Transverse colon (tissue), 4 donors: ENCODE results near the gene TFAP2E. TPM values are rescaled to one million over a fixed set of nuclear protein-coding genes. Genes with fewer than 3 reads are reported as not detected.

ENCODE experiments used
- DNase-seq: peaks from one replicate; pipeline ENCODE4 v3.0.0-alpha.2; 2019
- H3K27ac ChIP-seq, 4 donors: fragments of 200-600 bp; sonication (generic); 2 replicates each; pipeline ENCODE4 v1.5.1; 2016 to 2018; ENCODE audit warnings: inconsistent platforms in 4 of 4
- H3K27me3 ChIP-seq: fragments of 200-600 bp; sonication (generic); 2 replicates; pipeline ENCODE4 v1.5.1; 2017; ENCODE audit warnings: inconsistent platforms
- H3K36me3 ChIP-seq, 4 donors: fragments of 200-600 bp; sonication (generic); 2 replicates each; pipeline ENCODE4 v1.5.1; 2017 to 2019; ENCODE audit warnings: inconsistent platforms in 4 of 4
- H3K4me1 ChIP-seq, 4 donors: fragments of 200-600 bp; sonication (generic); 2 replicates each; pipeline ENCODE4 v1.5.1; 2017 to 2020; ENCODE audit warnings: inconsistent platforms in 4 of 4
- H3K4me3 ChIP-seq, 4 donors: fragments of 200-600 bp; sonication (generic); 1 replicate in 1 of 4; 2 replicates in 3 of 4; pipeline versions ENCODE4 v1.5.1 to v1.6.1; 2017 to 2019; ENCODE audit warnings: inconsistent platforms in 4 of 4
- H3K9me3 ChIP-seq, 2 donors: fragments of 200-600 bp; sonication (generic); 2 replicates each; pipeline ENCODE4 v1.5.1; 2017 to 2019; ENCODE audit warnings: inconsistent platforms in 2 of 2
- EP300 ChIP-seq: sonication (generic); formaldehyde crosslinking; IDR thresholded peaks from one replicate; pipeline ENCODE4 v1.6.1; 2017; ENCODE audit warnings: antibody characterized with exemption, low read depth
- POLR2A ChIP-seq: fragments of 450-650 bp; IDR thresholded peaks from one replicate; pipeline ENCODE4 v1.6.1; 2016; ENCODE audit warnings: antibody characterized with exemption, mild to moderate bottlenecking, moderate library complexity
- POLR2AphosphoS5 ChIP-seq, 3 donors: sonication (generic); formaldehyde crosslinking; IDR thresholded peaks; one replicate each; pipeline ENCODE4 v1.6.1; 2016; ENCODE audit warnings: antibody characterized with exemption in 3 of 3
- WGBS, 2 donors: methylation state at CpG; one replicate each; pipeline ENCODE4 v1.1.5; 2018; ENCODE audit warnings: low coverage in 1 of 2; 5-methylcytosine and 5-hydroxymethylcytosine counted together
- in situ Hi-C, 4 donors: fragments of 200-750 bp; cut with MboI; loops; one replicate each; pipeline versions ENCODE4 v1.15.0 to v1.15.1; 2017; ENCODE audit warnings: low sequenced_read_pairs in 3 of 4, low pct_ligation_motif_present in 1 of 4, low pct_unique_long_range_greater_than_20kb in 1 of 4
- intact Hi-C: fragments of 100-400 bp; cut with DNase I; formaldehyde crosslinking; loops from one replicate; pipeline ENCODE4 v1.15.1; 2023; ENCODE audit warnings: low total_unique reads
- total RNA-seq, 4 donors: library from RNA; depleted of rRNA; stranded (reverse); fragments of >200 nt; gene quantifications; one replicate each; pipeline ENCODE4 v1.1.0, GENCODE V29; 2016
- TF ChIP-seq, protein P1 (sequence below), 5 experiments: fragments of 200-600 bp in 3 of 5; fragments of 450-650 bp in 2 of 5; sonication (generic) in 3 of 5; IDR thresholded peaks; 1 replicate in 2 of 5; 2 replicates in 3 of 5; pipeline ENCODE4 v1.5.1; 2016 to 2017; ENCODE audit warnings: antibody characterized with exemption in 5 of 5, inconsistent platforms in 3 of 5, mild to moderate bottlenecking in 2 of 5, moderate library complexity in 1 of 5

Gene TFAP2E
- total RNA-seq, 4 donors from 2014 or later, result 0.27 to 1.4 TPM; not detected in 2

DNA sequence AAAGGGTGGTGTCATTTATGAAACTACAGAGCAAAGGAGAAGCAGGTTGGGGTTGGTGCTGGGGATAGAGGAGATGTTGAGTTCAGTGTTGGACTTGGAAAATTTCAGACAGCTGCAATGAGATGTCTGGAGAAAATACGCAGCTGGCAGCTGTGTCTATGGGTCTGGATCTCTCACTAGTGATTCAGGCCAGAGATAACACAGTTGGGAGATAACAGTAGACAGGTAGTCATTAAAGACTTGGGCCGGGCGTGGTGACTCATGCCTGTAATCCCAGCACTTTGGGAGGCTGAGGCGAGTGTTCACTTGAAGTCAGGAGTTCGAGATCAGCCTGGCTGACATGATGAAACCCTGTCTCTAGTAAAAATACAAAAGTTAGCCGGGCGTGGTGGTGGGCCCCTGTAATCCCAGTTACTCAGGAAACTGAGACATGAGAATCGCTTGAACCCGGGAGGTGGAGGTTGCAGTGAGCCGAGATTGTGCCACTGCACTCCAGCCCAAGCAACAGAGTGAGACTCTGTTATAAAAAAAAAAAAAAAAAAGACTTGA, 2.5 kb upstream of the TFAP2E start:
- intact Hi-C loops, result no loop called here
- H3K27me3 ChIP-seq, result peaks cover 49% of the 10 kb centered on the region
- in situ Hi-C loops, result loop anchor here in 3 of 4 donors (5.0 to 25.0 kb wide), 3 partner anchors 108 to 383 kb away; partner anchors contain the start of genes SFPQ (in 2 of the 3) and C1orf216 (in 1 of the 3)
- no peak for DNase-seq
- no peak for TF ChIP-seq POLR2AphosphoS5 (IDR thresholded peaks at IDR 0.05)
- TF ChIP-seq EP300, result no peak
- no peak for TF ChIP-seq POLR2A
- TF ChIP-seq, protein P1, sequence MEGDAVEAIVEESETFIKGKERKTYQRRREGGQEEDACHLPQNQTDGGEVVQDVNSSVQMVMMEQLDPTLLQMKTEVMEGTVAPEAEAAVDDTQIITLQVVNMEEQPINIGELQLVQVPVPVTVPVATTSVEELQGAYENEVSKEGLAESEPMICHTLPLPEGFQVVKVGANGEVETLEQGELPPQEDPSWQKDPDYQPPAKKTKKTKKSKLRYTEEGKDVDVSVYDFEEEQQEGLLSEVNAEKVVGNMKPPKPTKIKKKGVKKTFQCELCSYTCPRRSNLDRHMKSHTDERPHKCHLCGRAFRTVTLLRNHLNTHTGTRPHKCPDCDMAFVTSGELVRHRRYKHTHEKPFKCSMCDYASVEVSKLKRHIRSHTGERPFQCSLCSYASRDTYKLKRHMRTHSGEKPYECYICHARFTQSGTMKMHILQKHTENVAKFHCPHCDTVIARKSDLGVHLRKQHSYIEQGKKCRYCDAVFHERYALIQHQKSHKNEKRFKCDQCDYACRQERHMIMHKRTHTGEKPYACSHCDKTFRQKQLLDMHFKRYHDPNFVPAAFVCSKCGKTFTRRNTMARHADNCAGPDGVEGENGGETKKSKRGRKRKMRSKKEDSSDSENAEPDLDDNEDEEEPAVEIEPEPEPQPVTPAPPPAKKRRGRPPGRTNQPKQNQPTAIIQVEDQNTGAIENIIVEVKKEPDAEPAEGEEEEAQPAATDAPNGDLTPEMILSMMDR (IDR thresholded peaks at IDR 0.05), result no peak
- peaks cover 0 to 15% (median 12%) of the 10 kb centered on the region in 4 donors for H3K4me1 ChIP-seq
- no peak overlapping the region for H3K27ac ChIP-seq
- no peaks in the 10 kb centered on the region for H3K9me3 ChIP-seq
- 77 to 86% methylated on average over 5 to 10 of the region's 10 CpGs for WGBS, 2 donors
- no peaks in the 10 kb centered on the region for H3K36me3 ChIP-seq
- no peak overlapping the region for H3K4me3 ChIP-seq

DNA sequence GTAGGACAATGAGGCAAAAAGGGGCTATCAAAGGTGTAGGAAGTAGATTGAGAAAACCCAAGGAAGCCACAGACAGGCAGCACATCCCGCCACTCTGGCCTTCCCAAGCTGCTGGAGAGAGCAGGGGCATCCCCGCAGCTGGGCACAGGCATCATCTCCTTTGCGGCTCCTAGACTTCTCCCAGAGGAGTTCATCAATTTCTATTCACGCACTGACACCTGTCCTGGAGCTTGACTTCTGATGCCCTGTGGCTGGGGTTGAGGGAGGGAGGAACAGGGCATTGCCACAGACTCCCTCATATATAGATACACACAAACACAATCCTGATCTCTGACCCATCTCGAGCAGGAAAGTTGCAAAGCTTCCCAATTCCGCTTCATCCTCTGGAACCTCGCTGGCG, 1.9 kb upstream of the TFAP2E start:
- H3K4me1 ChIP-seq, result peaks cover 0 to 15% (median 12%) of the 10 kb centered on the region in 4 donors
- 88 to 93% methylated on average over 3 to 8 of the region's 8 CpGs for WGBS, 2 donors
- H3K27ac ChIP-seq, result no peak overlapping the region
- no peak for DNase-seq
- H3K36me3 ChIP-seq, result no peaks in the 10 kb centered on the region
- in situ Hi-C loops, result loop anchor here in 3 of 4 donors (5.0 to 25.0 kb wide), 3 partner anchors 109 to 384 kb away; partner anchors contain the start of genes SFPQ (in 2 of the 3) and C1orf216 (in 1 of the 3)
- TF ChIP-seq EP300, result no peak
- TF ChIP-seq, protein P1 (IDR thresholded peaks at IDR 0.05), result no peak
- TF ChIP-seq POLR2A, result no peak
- no peak for TF ChIP-seq POLR2AphosphoS5 (IDR thresholded peaks at IDR 0.05)
- peaks cover 55% of the 10 kb centered on the region for H3K27me3 ChIP-seq
- intact Hi-C loops, result no loop called here
- H3K4me3 ChIP-seq, result no peak overlapping the region
- H3K9me3 ChIP-seq, result no peaks in the 10 kb centered on the region

DNA sequence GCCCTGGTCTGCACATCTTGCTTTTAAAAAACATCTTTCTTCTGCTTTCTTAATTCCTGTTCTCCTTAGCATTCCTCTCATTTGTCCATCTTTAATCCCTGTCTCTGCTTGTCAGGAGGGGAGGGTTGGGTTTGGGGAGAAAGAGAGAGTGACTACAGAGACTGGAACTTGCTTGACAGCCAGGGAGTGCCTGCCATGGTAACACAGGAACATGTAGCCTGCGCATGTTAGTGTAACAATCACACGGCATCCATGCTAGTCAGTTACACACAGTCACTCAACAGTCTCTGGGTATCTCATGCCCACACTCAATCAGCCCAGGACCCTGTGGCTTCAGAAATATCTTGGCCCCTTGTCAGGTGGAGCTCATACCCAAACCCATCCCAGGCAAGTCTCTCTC, 818 bp upstream of the TFAP2E start:
- no peaks in the 10 kb centered on the region for H3K9me3 ChIP-seq
- H3K27me3 ChIP-seq, result peaks cover 65% of the 10 kb centered on the region
- DNase-seq, result no peak
- no peaks in the 10 kb centered on the region for H3K36me3 ChIP-seq
- in situ Hi-C loops, result loop anchor here in 3 of 4 donors (5.0 to 25.0 kb wide), 3 partner anchors 110 to 385 kb away; partner anchors contain the start of genes SFPQ (in 2 of the 3) and C1orf216 (in 1 of the 3)
- H3K27ac ChIP-seq, result no peak overlapping the region
- no peak overlapping the region for H3K4me3 ChIP-seq
- intact Hi-C loops, result no loop called here
- 91% methylated on average over 2 of the region's 2 CpGs; no CpG with 5 or more reads in 1 of the 2 donors for WGBS, 2 donors
- TF ChIP-seq POLR2A (no peak), POLR2AphosphoS5 (IDR thresholded peaks at IDR 0.05) (no peak), EP300 (no peak)
- TF ChIP-seq, protein P1 (IDR thresholded peaks at IDR 0.05), result no peak
- H3K4me1 ChIP-seq, result peaks cover 0 to 23% (median 15%) of the 10 kb centered on the region in 4 donors

DNA sequence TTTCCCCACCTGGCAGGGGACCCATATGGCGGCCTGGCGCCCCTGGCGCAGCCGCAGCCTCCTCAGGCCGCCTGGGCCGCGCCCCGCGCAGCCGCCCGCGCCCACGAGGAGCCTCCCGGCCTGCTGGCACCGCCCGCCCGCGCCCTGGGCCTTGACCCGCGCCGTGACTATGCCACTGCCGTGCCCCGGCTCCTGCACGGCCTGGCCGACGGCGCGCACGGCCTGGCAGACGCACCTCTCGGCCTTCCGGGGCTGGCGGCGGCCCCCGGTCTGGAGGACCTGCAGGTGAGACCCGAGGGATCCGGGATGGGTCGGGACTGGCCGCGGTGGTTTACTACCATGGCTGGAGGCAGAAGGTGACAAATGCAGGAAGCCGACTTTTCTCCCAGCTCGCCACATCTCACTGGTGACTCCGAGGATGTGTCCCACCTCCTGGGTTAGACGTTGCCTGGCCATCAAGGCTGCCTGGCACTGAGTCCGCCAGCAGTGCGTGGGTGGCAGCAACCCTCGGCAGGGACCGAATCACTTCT, 1.1 kb downstream of the TFAP2E start:
- in situ Hi-C loops, result loop anchor here in 3 of 4 donors (5.0 to 25.0 kb wide), 3 partner anchors 112 to 387 kb away; partner anchors contain the start of genes SFPQ (in 2 of the 3) and C1orf216 (in 1 of the 3)
- H3K4me1 ChIP-seq, result peaks cover 0 to 37% (median 24%) of the 10 kb centered on the region in 4 donors
- no peak for TF ChIP-seq POLR2AphosphoS5 (IDR thresholded peaks at IDR 0.05)
- TF ChIP-seq POLR2A, result no peak
- TF ChIP-seq EP300, result no peak
- TF ChIP-seq, protein P1 (IDR thresholded peaks at IDR 0.05), result no peak
- peak overlapping the region in 1 of 4 donors; percentile 41 for H3K4me3 ChIP-seq
- DNase-seq, result no peak
- H3K27me3 ChIP-seq, result peaks cover 69% of the 10 kb centered on the region
- no peak overlapping the region for H3K27ac ChIP-seq
- 20 to 60% methylated on average over 1 to 31 of the region's 48 CpGs for WGBS, 2 donors
- no peaks in the 10 kb centered on the region for H3K36me3 ChIP-seq
- no peaks in the 10 kb centered on the region for H3K9me3 ChIP-seq
- intact Hi-C loops, result no loop called here
